Neural cell (in vitro differentiated cells): Measurements from ENCODE around the gene CAST.

Source experiments
- CTCF ChIP-seq: fragments of 450-650 bp; IDR thresholded peaks from 2 replicates; pipeline ENCODE4 v1.5.1; 2014; ENCODE audit warnings: antibody characterized with exemption, mild to moderate bottlenecking, moderate library complexity; ENCODE audit not compliant: poor library complexity, severe bottlenecking
- POLR2AphosphoS5 ChIP-seq: IDR thresholded peaks from 2 replicates; pipeline ENCODE4 v1.6.1; 2012

- TF ChIP-seq CTCF (no peak), POLR2AphosphoS5 (no peak)
These were observed 41.8 kb downstream of the CAST start for GRCh38 chr5:96703995-96704394.
